ENCODE results near the gene AHI1. TPM values are rescaled to one million over a fixed set of nuclear protein-coding genes. Genes with fewer than 3 reads are reported as not detected.

AHI1 gene
- total RNA-seq, 2 experiments from 2014 or later, result 21.1 to 27.5 TPM

DNA sequence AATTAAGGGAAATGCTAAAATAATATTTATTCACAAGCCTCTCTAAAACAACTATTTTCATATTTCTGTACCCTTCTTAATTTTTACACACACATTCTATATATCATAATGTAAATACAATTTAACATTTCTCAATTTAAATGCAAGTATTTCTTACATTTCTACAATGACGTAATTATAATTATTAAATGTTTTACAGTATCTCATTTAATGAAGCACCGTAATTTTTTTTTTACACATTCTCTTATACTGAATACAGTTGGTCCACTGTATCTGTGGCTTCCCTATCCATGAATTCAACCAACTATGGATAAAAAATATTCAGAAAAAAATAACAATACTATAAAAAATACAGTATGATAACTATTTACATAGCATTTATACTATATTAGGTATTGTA lies 85.7 kb downstream of the AHI1 start:
- ATAC-seq (ENCODE audit: poor library complexity) (no peak), DNase-seq (no peak)
- TF ChIP-seq, protein P1, sequence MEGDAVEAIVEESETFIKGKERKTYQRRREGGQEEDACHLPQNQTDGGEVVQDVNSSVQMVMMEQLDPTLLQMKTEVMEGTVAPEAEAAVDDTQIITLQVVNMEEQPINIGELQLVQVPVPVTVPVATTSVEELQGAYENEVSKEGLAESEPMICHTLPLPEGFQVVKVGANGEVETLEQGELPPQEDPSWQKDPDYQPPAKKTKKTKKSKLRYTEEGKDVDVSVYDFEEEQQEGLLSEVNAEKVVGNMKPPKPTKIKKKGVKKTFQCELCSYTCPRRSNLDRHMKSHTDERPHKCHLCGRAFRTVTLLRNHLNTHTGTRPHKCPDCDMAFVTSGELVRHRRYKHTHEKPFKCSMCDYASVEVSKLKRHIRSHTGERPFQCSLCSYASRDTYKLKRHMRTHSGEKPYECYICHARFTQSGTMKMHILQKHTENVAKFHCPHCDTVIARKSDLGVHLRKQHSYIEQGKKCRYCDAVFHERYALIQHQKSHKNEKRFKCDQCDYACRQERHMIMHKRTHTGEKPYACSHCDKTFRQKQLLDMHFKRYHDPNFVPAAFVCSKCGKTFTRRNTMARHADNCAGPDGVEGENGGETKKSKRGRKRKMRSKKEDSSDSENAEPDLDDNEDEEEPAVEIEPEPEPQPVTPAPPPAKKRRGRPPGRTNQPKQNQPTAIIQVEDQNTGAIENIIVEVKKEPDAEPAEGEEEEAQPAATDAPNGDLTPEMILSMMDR (IDR thresholded peaks at IDR 0.05), result no peak
- Mint-ChIP-seq H3K27ac (no peak overlapping the region), H3K4me1 (ENCODE audit: low read depth) (no peaks in the 10 kb centered on the region), H3K4me3 (no peak overlapping the region), H3K9me3 (no peaks in the 10 kb centered on the region), H3K36me3 (ENCODE audit: low read depth) (peaks cover 5% of the 10 kb centered on the region), H3K27me3 (no peaks in the 10 kb centered on the region)
- intact Hi-C loops (cut with DNase I, micrococcal nuclease), result no loop called here
- H3K27me3 ChIP-seq (ENCODE audit: control insufficient read depth in 1 of 2, insufficient read depth in 2 of 2, low read length in 2 of 2), result no peaks in the 10 kb centered on the region
- no peak overlapping the region for H3K4me3 ChIP-seq (ENCODE audit: low read length)
- ChIA-PET POLR2A (no interaction called here), CTCF (no interaction called here)
- H3K36me3 ChIP-seq (ENCODE audit: insufficient read depth, low read length), result no peaks in the 10 kb centered on the region
- H3K4me1 ChIP-seq (ENCODE audit: insufficient read depth, low read length), result no peaks in the 10 kb centered on the region
- no peaks in the 10 kb centered on the region for H3K9me3 ChIP-seq (ENCODE audit: control insufficient read depth in 1 of 2, insufficient read depth in 1 of 2, low read length in 2 of 2)
- no peak overlapping the region for H3K27ac ChIP-seq (ENCODE audit: low read depth in 1 of 2, low read length in 2 of 2)

- Histone ChIP-seq H3K27me3 (ENCODE audit: control insufficient read depth in 1 of 2, insufficient read depth in 2 of 2, low read length in 2 of 2) (no peaks in the 10 kb centered on the region), H3K9me3 (ENCODE audit: control insufficient read depth in 1 of 2, insufficient read depth in 1 of 2, low read length in 2 of 2) (no peaks in the 10 kb centered on the region), H3K4me3 (ENCODE audit: low read length) (no peak overlapping the region), H3K4me1 (ENCODE audit: insufficient read depth, low read length) (no peaks in the 10 kb centered on the region), H3K27ac (ENCODE audit: low read depth in 1 of 2, low read length in 2 of 2) (no peak overlapping the region), H3K36me3 (ENCODE audit: insufficient read depth, low read length) (no peaks in the 10 kb centered on the region)
- Mint-ChIP-seq H3K4me1 (ENCODE audit: low read depth) (no peaks in the 10 kb centered on the region), H3K27ac (no peak overlapping the region), H3K4me3 (no peak overlapping the region), H3K27me3 (no peaks in the 10 kb centered on the region), H3K36me3 (ENCODE audit: low read depth) (peaks cover 5% of the 10 kb centered on the region), H3K9me3 (no peaks in the 10 kb centered on the region)
- ATAC-seq (ENCODE audit: poor library complexity) (no peak), DNase-seq (no peak)
- POLR2A ChIA-PET, result no interaction called here
- intact Hi-C loops (cut with DNase I, micrococcal nuclease), result no loop called here
- CTCF ChIA-PET, result no interaction called here
- TF ChIP-seq, protein P1 (IDR thresholded peaks at IDR 0.05), result no peak
Measured at GRCh38 chr6:135411339-135411738, 86.2 kb downstream of the AHI1 start.

DNA sequence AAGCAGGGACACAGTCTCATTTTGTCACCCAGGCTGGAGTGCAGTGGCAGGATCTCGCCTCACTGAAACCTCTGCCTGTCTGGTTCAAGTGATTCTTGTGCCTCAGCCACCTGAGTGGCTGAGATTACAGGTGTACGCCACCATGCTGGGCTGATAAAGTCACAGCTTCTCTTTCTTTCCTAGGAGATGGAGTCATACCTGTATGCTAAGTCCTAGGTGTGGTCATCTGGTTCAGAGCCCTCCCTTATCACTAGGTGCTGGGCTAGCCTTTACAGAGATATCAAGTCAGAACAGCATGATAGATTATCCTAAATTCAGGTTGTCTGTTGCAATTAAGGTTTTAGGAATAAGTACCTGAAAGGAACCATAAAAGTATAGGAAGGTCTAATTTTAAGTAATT lies 86.7 kb downstream of the AHI1 start:
- no peak overlapping the region for H3K4me3 ChIP-seq (ENCODE audit: low read length)
- Mint-ChIP-seq H3K4me1 (ENCODE audit: low read depth) (no peaks in the 10 kb centered on the region), H3K4me3 (no peak overlapping the region), H3K27me3 (no peaks in the 10 kb centered on the region), H3K9me3 (no peaks in the 10 kb centered on the region), H3K36me3 (ENCODE audit: low read depth) (peaks cover 5% of the 10 kb centered on the region), H3K27ac (no peak overlapping the region)
- intact Hi-C loops (cut with DNase I, micrococcal nuclease), result no loop called here
- DNase-seq (no peak), ATAC-seq (ENCODE audit: poor library complexity) (no peak)
- TF ChIP-seq, protein P1 (IDR thresholded peaks at IDR 0.05), result no peak
- POLR2A ChIA-PET, result no interaction called here
- H3K4me1 ChIP-seq (ENCODE audit: insufficient read depth, low read length), result no peaks in the 10 kb centered on the region
- H3K27me3 ChIP-seq (ENCODE audit: control insufficient read depth in 1 of 2, insufficient read depth in 2 of 2, low read length in 2 of 2), result no peaks in the 10 kb centered on the region
- no peak overlapping the region for H3K27ac ChIP-seq (ENCODE audit: low read depth in 1 of 2, low read length in 2 of 2)
- H3K36me3 ChIP-seq (ENCODE audit: insufficient read depth, low read length), result no peaks in the 10 kb centered on the region
- H3K9me3 ChIP-seq (ENCODE audit: control insufficient read depth in 1 of 2, insufficient read depth in 1 of 2, low read length in 2 of 2), result no peaks in the 10 kb centered on the region
- CTCF ChIA-PET, result no interaction called here

Measured in CD4-positive, alpha-beta T cell (primary cell).